GM12892 (cell line): ENCODE measurements around the gene FAM186B.

Experiments used
- POLR2AphosphoS5 ChIP-seq: IDR thresholded peaks from 2 replicates; pipeline ENCODE4 v1.6.1; 2011; ENCODE audit warnings: low read depth, low read length, control low read depth
- TAF1 ChIP-seq: IDR thresholded peaks from 2 replicates; pipeline ENCODE4 v1.6.1; 2011; ENCODE audit warnings: low read depth, mild to moderate bottlenecking, control low read depth, low read length, borderline replicate concordance

DNA sequence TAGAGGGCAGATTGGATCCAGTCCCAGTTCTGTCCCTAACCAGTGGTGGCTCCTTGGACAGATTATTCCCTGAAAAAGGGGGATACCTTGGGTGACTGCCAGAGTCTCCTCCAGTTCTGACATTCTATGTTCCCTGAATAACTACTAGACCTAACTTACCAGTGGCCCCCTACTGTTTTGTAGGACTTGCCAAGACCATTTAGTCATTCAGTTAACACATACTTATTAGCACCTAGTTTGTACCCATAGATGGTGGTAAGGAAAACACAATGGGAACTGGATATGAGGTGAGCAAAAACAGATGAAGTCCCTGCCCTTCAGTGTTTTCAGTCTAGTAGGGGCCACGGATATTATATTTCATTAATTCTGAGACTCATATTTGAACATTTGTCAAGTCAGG lies 21.4 kb upstream of the FAM186B start:
- no peak for TF ChIP-seq POLR2AphosphoS5
- no peak for TF ChIP-seq TAF1
